SK-N-SH (cell line): ENCODE measurements around the gene RIN3. TPM values are rescaled to one million over a fixed set of nuclear protein-coding genes. Genes with fewer than 3 reads are reported as not detected.

Experiments
- CTCF ChIA-PET: fragments of 300-600, 350-600 bp; formaldehyde crosslinking; extraction: SDS; loops from one replicate; lab custom pipeline; 2021; lab: Yijun Ruan, JAX
- POLR2A ChIA-PET: fragments of 350-600 bp; sonication (Branson Sonifier 250); formaldehyde crosslinking; extraction: SDS; loops from one replicate; lab custom pipeline; 2020; ENCODE audit warnings: antibody characterized with exemption, inconsistent platforms; lab: Yijun Ruan, JAX
- DNase-seq: peaks from one replicate; pipeline ENCODE4 v3.0.0; 2012
- H2AFZ ChIP-seq: fragments of 200-600 bp; sonication (generic); 2 replicates; pipeline ENCODE4 v1.8.1; 2016; ENCODE audit warnings: antibody characterized with exemption, mild to moderate bottlenecking, low read depth
- H3F3A ChIP-seq: fragments of 200-600 bp; sonication (generic); replicated peaks from 2 replicates; pipeline ENCODE3; 2016; ENCODE audit warnings: antibody characterized with exemption, mild to moderate bottlenecking; ENCODE audit not compliant: insufficient read depth
- H3K27ac ChIP-seq, 2 experiments: fragments of 200-500 bp in 1 of 2; fragments of 200-600 bp in 1 of 2; sonication (Bioruptor generic) in 1 of 2; sonication (generic), shearing (Covaris generic) in 1 of 2; 2 replicates each; pipeline versions ENCODE4 v1.5.1 to v1.6.1; 2014 to 2016; ENCODE audit warnings: low read depth in 2 of 2, inconsistent platforms in 1 of 2, low read length in 1 of 2, mild to moderate bottlenecking in 1 of 2, mixed read lengths in 1 of 2
- H3K27me3 ChIP-seq: fragments of 200-600 bp; sonication (generic), shearing (Covaris generic); 2 replicates; pipeline ENCODE4 v1.6.1; 2016; ENCODE audit warnings: mixed run types; ENCODE audit not compliant: insufficient read depth
- H3K36me3 ChIP-seq, 2 experiments: fragments of 200-500 bp in 1 of 2; fragments of 200-600 bp in 1 of 2; sonication (Bioruptor generic) in 1 of 2; sonication (generic) in 1 of 2; replicated peaks in 1 of 2; 2 replicates each; pipeline versions ENCODE3 to v1.5.1; 2014 to 2016; ENCODE audit warnings: low read length in 1 of 2, mild to moderate bottlenecking in 1 of 2; ENCODE audit not compliant: insufficient read depth in 2 of 2, control insufficient read depth in 1 of 2
- H3K4me1 ChIP-seq, 2 experiments: fragments of 200-500 bp in 1 of 2; fragments of 200-600 bp in 1 of 2; sonication (Bioruptor generic) in 1 of 2; sonication (generic), shearing (Covaris generic) in 1 of 2; 2 replicates each; pipeline versions ENCODE4 v1.5.1 to v1.6.1; 2014 to 2016; ENCODE audit warnings: low read depth in 1 of 2, low read length in 1 of 2, mixed run types in 1 of 2; ENCODE audit not compliant: insufficient read depth in 2 of 2, control insufficient read depth in 1 of 2
- H3K4me2 ChIP-seq: fragments of 200-600 bp; sonication (generic), shearing (Covaris generic); 2 replicates; pipeline ENCODE4 v1.6.1; 2017; ENCODE audit warnings: mixed run types
- H3K4me3 ChIP-seq, 2 experiments: fragments of 200-500 bp in 1 of 2; fragments of 200-600 bp in 1 of 2; sonication (Bioruptor generic) in 1 of 2; sonication (generic), shearing (Covaris generic) in 1 of 2; 2 replicates each; pipeline versions ENCODE4 v1.5.1 to v1.8.1; 2014 to 2016; ENCODE audit warnings: low read depth in 2 of 2, inconsistent platforms in 1 of 2, low read length in 1 of 2, mild to moderate bottlenecking in 1 of 2, mixed read lengths in 1 of 2, moderate library complexity in 1 of 2
- H3K79me2 ChIP-seq: fragments of 200-600 bp; sonication (generic); 2 replicates; pipeline ENCODE4 v1.8.1; 2017; ENCODE audit warnings: mild to moderate bottlenecking; ENCODE audit not compliant: insufficient read depth
- H3K9ac ChIP-seq: fragments of 200-600 bp; sonication (generic); 2 replicates; pipeline ENCODE4 v1.6.1; 2017; ENCODE audit warnings: mixed run types
- H3K9me2 ChIP-seq: fragments of 200-600 bp; sonication (generic); 2 replicates; pipeline ENCODE4 v1.6.1; 2017; ENCODE audit warnings: mixed run types
- H3K9me3 ChIP-seq: fragments of 200-600 bp; sonication (generic); 2 replicates; pipeline ENCODE4 v1.6.1; 2017; ENCODE audit warnings: mixed run types, mild to moderate bottlenecking, moderate library complexity
- H4K20me1 ChIP-seq: fragments of 200-600 bp; sonication (generic); 2 replicates; pipeline ENCODE4 v1.6.1; 2017; ENCODE audit warnings: mild to moderate bottlenecking, mixed run types; ENCODE audit not compliant: insufficient read depth
- FOXJ3 ChIP-seq: sonication (generic); formaldehyde crosslinking; IDR thresholded peaks from 2 replicates; pipeline ENCODE4 v1.5.1; 2020; ENCODE audit warnings: mild to moderate bottlenecking, missing genetic modification reagents
- GATA2 ChIP-seq: sonication (generic); formaldehyde crosslinking; IDR thresholded peaks from 2 replicates; pipeline ENCODE4 v1.5.0; 2020; ENCODE audit warnings: mild to moderate bottlenecking, missing genetic modification reagents
- MXI1 ChIP-seq: IDR thresholded peaks from 2 replicates; pipeline ENCODE4 v1.6.1; 2012; ENCODE audit warnings: mild to moderate bottlenecking, low read depth, low read length, improper control_type of control experiment
- NFIC ChIP-seq: IDR thresholded peaks from 2 replicates; pipeline ENCODE4 v1.4.0; 2012; ENCODE audit warnings: borderline replicate concordance
- RCOR1 ChIP-seq: fragments of 150-350 bp; IDR thresholded peaks from 2 replicates; pipeline ENCODE4 v1.6.1; 2017; ENCODE audit warnings: antibody characterized with exemption, low read length
- SMC3 ChIP-seq: IDR thresholded peaks from 2 replicates; pipeline ENCODE4 v1.6.1; 2012; ENCODE audit warnings: low read depth, low read length, improper control_type of control experiment
- WGBS: methylation state at CpG from one replicate; pipeline ENCODE4 v1.1.6; 2017; ENCODE audit warnings: low lambda C conversion rate; 5-methylcytosine and 5-hydroxymethylcytosine counted together
- polyA plus RNA-seq, 3 experiments: library from polyadenylated mRNA; depleted of rRNA; stranded (reverse); fragments of >200 nt; gene quantifications; 2 replicates each; pipeline ENCODE4 v1.2.3, GENCODE V29; 2012
- TF ChIP-seq, protein P1 (sequence below): IDR thresholded peaks from 2 replicates; pipeline ENCODE4; 2012
- TF ChIP-seq, protein P2 (sequence below): IDR thresholded peaks from 2 replicates; pipeline ENCODE4 v1.4.0; 2012; ENCODE audit warnings: low read depth, borderline replicate concordance
- TF ChIP-seq, protein P3 (sequence below): IDR thresholded peaks from 2 replicates; pipeline ENCODE4 v1.4.0; 2012; ENCODE audit warnings: low read depth

RIN3 gene
- polyA plus RNA-seq, 1 of the 3 experiments (the other 2 are of a cell fraction): 12.4 TPM

DNA sequence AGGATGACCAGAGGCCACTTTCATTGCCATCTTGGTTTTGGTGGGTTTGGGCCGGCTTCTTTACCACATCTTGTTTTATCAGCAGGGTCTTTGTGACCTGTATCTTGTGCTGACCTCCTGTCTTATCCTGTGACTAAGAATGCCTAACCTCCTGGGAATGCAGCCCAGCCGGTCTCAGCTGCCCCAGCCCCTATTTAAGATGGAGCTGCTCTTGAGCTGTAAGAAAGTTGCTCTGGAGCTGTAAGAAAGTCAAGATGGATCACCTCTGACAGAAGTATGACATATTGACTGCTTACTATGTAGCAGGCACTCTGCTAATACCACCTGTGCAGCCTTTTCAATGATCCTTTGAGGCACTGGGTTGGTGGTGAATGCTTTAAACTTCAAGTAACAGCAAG, 52.1 kb downstream of the RIN3 start:
- peaks cover 2 to 22% of the 10 kb centered on the region in 2 experiments; a peak in 3 of 4 replicates for H3K4me1 ChIP-seq
- H3K9ac ChIP-seq: no peak overlapping the region
- H3F3A ChIP-seq: peaks cover 4% of the 10 kb centered on the region
- H3K9me3 ChIP-seq: no peaks in the 10 kb centered on the region
- peak overlapping the region in 1 of 2 experiments; percentile 69; a peak in 2 of 4 replicates for H3K27ac ChIP-seq
- peak overlapping the region; percentile 40; the same call in 1 of the 2 replicates for H3K4me2 ChIP-seq
- TF ChIP-seq, protein P1, sequence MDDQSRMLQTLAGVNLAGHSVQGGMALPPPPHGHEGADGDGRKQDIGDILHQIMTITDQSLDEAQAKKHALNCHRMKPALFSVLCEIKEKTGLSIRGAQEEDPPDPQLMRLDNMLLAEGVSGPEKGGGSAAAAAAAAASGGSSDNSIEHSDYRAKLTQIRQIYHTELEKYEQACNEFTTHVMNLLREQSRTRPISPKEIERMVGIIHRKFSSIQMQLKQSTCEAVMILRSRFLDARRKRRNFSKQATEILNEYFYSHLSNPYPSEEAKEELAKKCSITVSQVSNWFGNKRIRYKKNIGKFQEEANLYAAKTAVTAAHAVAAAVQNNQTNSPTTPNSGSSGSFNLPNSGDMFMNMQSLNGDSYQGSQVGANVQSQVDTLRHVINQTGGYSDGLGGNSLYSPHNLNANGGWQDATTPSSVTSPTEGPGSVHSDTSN: 0 out of 2 replicates have a peak, but pooled peaks have one; percentile 2
- TF ChIP-seq MXI1: no peak
- H3K9me2 ChIP-seq: no peaks in the 10 kb centered on the region
- CTCF ChIA-PET: no interaction called here
- peaks cover 6 to 9% of the 10 kb centered on the region in 2 experiments for H3K36me3 ChIP-seq
- H4K20me1 ChIP-seq: no peaks in the 10 kb centered on the region
- DNase-seq: no peak
- POLR2A ChIA-PET: no interaction called here
- no peak overlapping the region for H2AFZ ChIP-seq
- no peaks in the 10 kb centered on the region for H3K27me3 ChIP-seq
- no peak overlapping the region for H3K4me3 ChIP-seq
- H3K79me2 ChIP-seq: no peaks in the 10 kb centered on the region
- WGBS: 46% methylated on average over 2 of the region's 2 CpGs

DNA sequence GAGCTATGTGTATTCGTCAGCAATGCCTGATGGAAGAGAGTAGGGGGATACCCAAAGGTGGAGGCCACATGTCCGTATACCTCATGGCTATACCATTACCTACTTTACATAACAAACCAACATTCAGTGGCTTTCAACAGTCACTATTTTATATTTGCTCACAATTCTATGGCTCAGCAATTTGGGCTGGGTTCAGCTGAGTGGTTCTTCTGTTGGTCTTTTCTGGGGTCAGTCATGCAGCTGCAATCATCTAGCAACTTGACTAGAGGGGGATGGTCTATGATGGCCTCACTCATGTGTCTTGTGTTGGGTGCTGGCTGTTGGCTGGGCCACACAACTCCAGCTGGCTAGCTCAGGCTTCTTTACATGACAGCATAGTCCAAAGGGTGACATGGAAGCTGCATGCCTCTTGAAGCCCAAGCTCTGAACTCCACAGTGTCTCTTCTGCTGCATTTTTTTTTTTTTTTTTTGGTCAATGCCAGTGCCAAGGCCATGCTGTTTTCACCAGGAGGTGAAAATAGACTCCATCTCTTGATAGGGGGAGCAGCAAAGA, 53.7 kb downstream of the RIN3 start:
- H3K9me3 ChIP-seq: no peaks in the 10 kb centered on the region
- H3F3A ChIP-seq: peaks cover 4% of the 10 kb centered on the region
- H2AFZ ChIP-seq: no peak overlapping the region
- H4K20me1 ChIP-seq: no peaks in the 10 kb centered on the region
- TF ChIP-seq, protein P2, sequence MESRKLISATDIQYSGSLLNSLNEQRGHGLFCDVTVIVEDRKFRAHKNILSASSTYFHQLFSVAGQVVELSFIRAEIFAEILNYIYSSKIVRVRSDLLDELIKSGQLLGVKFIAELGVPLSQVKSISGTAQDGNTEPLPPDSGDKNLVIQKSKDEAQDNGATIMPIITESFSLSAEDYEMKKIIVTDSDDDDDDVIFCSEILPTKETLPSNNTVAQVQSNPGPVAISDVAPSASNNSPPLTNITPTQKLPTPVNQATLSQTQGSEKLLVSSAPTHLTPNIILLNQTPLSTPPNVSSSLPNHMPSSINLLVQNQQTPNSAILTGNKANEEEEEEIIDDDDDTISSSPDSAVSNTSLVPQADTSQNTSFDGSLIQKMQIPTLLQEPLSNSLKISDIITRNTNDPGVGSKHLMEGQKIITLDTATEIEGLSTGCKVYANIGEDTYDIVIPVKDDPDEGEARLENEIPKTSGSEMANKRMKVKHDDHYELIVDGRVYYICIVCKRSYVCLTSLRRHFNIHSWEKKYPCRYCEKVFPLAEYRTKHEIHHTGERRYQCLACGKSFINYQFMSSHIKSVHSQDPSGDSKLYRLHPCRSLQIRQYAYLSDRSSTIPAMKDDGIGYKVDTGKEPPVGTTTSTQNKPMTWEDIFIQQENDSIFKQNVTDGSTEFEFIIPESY: no peak
- no peaks in the 10 kb centered on the region for H3K27me3 ChIP-seq
- H3K4me1 ChIP-seq: peaks cover 2 to 22% of the 10 kb centered on the region in 2 experiments; a peak in 3 of 4 replicates
- no peak for DNase-seq
- H3K27ac ChIP-seq: no peak overlapping the region
- H3K4me3 ChIP-seq: no peak overlapping the region
- no peaks in the 10 kb centered on the region for H3K9me2 ChIP-seq
- H3K36me3 ChIP-seq: peaks cover 6 to 9% of the 10 kb centered on the region in 2 experiments
- ChIA-PET CTCF (no interaction called here), POLR2A (no interaction called here)
- no peak overlapping the region for H3K9ac ChIP-seq
- H3K4me2 ChIP-seq: no peak overlapping the region
- 66% methylated on average over 2 of the region's 2 CpGs for WGBS
- H3K79me2 ChIP-seq: no peaks in the 10 kb centered on the region

DNA sequence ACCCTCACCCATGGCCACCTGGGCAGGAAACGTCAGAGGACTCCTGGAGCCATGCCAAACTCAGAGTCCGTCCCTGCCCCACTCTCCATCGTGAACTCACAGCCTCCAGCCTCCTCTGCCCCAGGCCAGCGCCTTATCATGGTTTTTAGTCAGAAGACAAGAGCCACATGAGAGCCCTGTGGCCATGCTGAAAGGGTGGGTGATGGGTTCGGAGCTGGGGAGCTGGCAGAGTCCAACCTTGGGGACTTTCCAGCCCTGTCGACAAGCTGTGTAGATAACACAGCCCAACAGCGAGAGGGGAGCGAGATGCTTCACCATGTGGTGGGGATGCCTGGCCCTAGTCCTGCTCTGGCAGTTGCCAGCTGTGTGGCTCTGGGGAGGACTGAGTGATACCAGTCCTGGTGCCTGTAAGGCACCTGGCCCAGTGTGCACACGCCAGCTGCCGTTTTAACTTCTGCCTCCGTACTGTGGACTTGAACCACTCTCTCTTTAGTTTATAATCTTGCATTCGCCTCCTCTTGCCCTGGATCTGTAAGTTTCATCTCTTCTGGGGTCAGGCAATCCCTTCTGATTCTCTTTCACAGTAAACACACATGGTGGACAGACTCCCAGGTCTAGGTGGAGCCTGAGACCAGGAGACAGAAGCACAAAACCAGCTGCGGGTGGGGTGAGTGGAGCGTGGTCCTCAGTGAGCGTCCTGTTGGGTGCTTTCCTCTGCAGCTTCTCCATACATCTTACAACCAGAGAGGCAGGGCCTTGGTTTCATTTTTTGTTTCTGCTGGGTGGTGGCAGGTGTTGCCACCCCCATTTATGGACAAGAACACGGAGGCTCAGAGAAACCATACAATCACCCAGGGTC, 55.3 kb downstream of the RIN3 start:
- no peak overlapping the region for H3K4me3 ChIP-seq
- no peaks in the 10 kb centered on the region for H4K20me1 ChIP-seq
- no peaks in the 10 kb centered on the region for H3K9me3 ChIP-seq
- peaks cover 2 to 17% of the 10 kb centered on the region in 2 experiments; a peak in 3 of 4 replicates for H3K4me1 ChIP-seq
- H3K36me3 ChIP-seq: peaks cover 6 to 9% of the 10 kb centered on the region in 2 experiments
- DNase-seq: peak; percentile 32
- no peaks in the 10 kb centered on the region for H3K27me3 ChIP-seq
- no peaks in the 10 kb centered on the region for H3K79me2 ChIP-seq
- ChIA-PET POLR2A (no interaction called here), CTCF (no interaction called here)
- TF ChIP-seq NFIC: no peak
- TF ChIP-seq, protein P3, sequence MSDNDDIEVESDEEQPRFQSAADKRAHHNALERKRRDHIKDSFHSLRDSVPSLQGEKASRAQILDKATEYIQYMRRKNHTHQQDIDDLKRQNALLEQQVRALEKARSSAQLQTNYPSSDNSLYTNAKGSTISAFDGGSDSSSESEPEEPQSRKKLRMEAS: no peak
- TF ChIP-seq SMC3: no peak
- TF ChIP-seq RCOR1: no peak
- TF ChIP-seq GATA2 (CRISPR knock-in tag): no peak
- no peak for TF ChIP-seq FOXJ3 (CRISPR knock-in tag)
- TF ChIP-seq, protein P1: no peak
- H3F3A ChIP-seq: no peaks in the 10 kb centered on the region
- no peak overlapping the region for H3K9ac ChIP-seq
- 67% methylated on average over 14 of the region's 16 CpGs for WGBS
- no peaks in the 10 kb centered on the region for H3K9me2 ChIP-seq
- H3K27ac ChIP-seq: no peak overlapping the region
- H3K4me2 ChIP-seq: no peak overlapping the region
- H2AFZ ChIP-seq: no peak overlapping the region
